GM19395 (cell line): ENCODE data around the gene SNX24.
"Not testable (repeated sequence)": the region's sequence is repeated elsewhere in the genome, so short reads cannot be mapped to it uniquely, and the experiment has no call there.

Source experiments
- ATAC-seq: cut with Tn5 transposase; IDR thresholded peaks from one replicate; pipeline ENCODE4 v1.9.1; 2021; ENCODE audit warnings: mild to moderate bottlenecking, moderate library complexity; ENCODE audit not compliant: unreplicated experiment

Gene SNX24

GRCh38 chr5:122845229-122846050, at the start of gene SNX24:
Gene SNX24 (plus strand): TSS chr5:122845613. CDS start chr5:122845634, 21 bp downstream.
- peak; percentile 85 for ATAC-seq

- no peak for ATAC-seq
These were observed 39.9 kb upstream of the SNX24 start for GRCh38 chr5:122805481-122805880.

- ATAC-seq, result no peak
These were observed 35.0 kb upstream of the SNX24 start for GRCh38 chr5:122810405-122810804.

- no peak for ATAC-seq
These were observed 30.1 kb upstream of the SNX24 start for GRCh38 chr5:122815218-122815767.

GRCh38 chr5:122816756-122817155, 28.7 kb upstream of the SNX24 start:
- no peak for ATAC-seq

- no peak for ATAC-seq
These were observed 13.4 kb upstream of the SNX24 start for GRCh38 chr5:122831984-122832383.

- ATAC-seq, result no peak
These were observed 9.7 kb upstream of the SNX24 start for GRCh38 chr5:122835681-122836080.

- ATAC-seq, result no peak
These were observed 8.5 kb upstream of the SNX24 start for GRCh38 chr5:122836947-122837346.

GRCh38 chr5:122839731-122840130, 5.7 kb upstream of the SNX24 start:
- no peak for ATAC-seq

GRCh38 chr5:122842016-122842580, 3.3 kb upstream of the SNX24 start:
- ATAC-seq, result no peak

- ATAC-seq, result peak; percentile 9
These were observed 1.1 kb upstream of the SNX24 start for GRCh38 chr5:122844136-122844909.

GRCh38 chr5:122844910-122845228, 544 bp upstream of the SNX24 start:
- peak; percentile 59 for ATAC-seq

- ATAC-seq, result no peak
These were observed 688 bp downstream of the SNX24 start for GRCh38 chr5:122846051-122846550.

- ATAC-seq, result no peak
These were observed 2.3 kb downstream of the SNX24 start for GRCh38 chr5:122847687-122848081.

- ATAC-seq, result no peak
These were observed 4.4 kb downstream of the SNX24 start for GRCh38 chr5:122849771-122850170.

- ATAC-seq, result not testable (repeated sequence)
These were observed 12.1 kb downstream of the SNX24 start for GRCh38 chr5:122857538-122857937.

- ATAC-seq, result no peak
These were observed 13.0 kb downstream of the SNX24 start for GRCh38 chr5:122858451-122858850.

- ATAC-seq, result no peak
These were observed 17.8 kb downstream of the SNX24 start for GRCh38 chr5:122863240-122863639.

GRCh38 chr5:122863721-122864120, 18.3 kb downstream of the SNX24 start:
- no peak for ATAC-seq

GRCh38 chr5:122864400-122864799, 19.0 kb downstream of the SNX24 start:
- ATAC-seq, result no peak

GRCh38 chr5:122864842-122865241, 19.4 kb downstream of the SNX24 start:
- no peak for ATAC-seq
